HepG2 (cell line): ENCODE measurements around the gene THOC6. TPM values are rescaled to one million over a fixed set of nuclear protein-coding genes. Genes with fewer than 3 reads are reported as not detected.

ENCODE experiments used
- ATAC-seq: fragments of 200-7000 bp; cut with Tn5 transposase; 3 replicates; pipeline ENCODE4 v1.9.1; 2020; ENCODE audit warnings: mild to moderate bottlenecking, moderate library complexity
- BruUV-seq: library from RNA; stranded (reverse); fragments of 400-500 nt; replicated peaks from 2 replicates; lab custom pipeline; 2021; lab: Mats Ljungman, UMichigan
- CTCF ChIA-PET: fragments of 300-600 bp; formaldehyde crosslinking; extraction: SDS; loops from one replicate; lab custom pipeline; 2021; ENCODE audit warnings: low total read pairs, inconsistent platforms, low intra/inter-chr PET ratio; lab: Yijun Ruan, JAX
- POLR2A ChIA-PET: fragments of 350-600 bp; sonication (Branson Sonifier 250); formaldehyde crosslinking; loops from one replicate; lab custom pipeline; 2020; ENCODE audit warnings: antibody characterized with exemption, inconsistent platforms; lab: Yijun Ruan, JAX
- DNase-seq: peaks from one replicate; pipeline ENCODE4 v3.0.0-alpha.2; 2015; ENCODE audit warnings: low spot score
- FAIRE-seq: peaks from 3 replicates; lab custom pipeline; 2011; peaks lifted over from hg19 to GRCh38; lab: Jason Lieb, UNC
- H2AFZ ChIP-seq: one replicate; pipeline ENCODE4 v1.6.1; 2011; ENCODE audit warnings: low read length, inconsistent platforms
- H3K27ac ChIP-seq: fragments of 300-600 bp; 3 replicates; pipeline ENCODE4 v1.8.0; 2011; ENCODE audit warnings: mixed run types, mild to moderate bottlenecking, mixed read lengths, low read length, inconsistent platforms; ENCODE audit not compliant: insufficient read depth; ENCODE audit errors: extremely low read length
- H3K27me3 ChIP-seq, 2 experiments: fragments of 200-600 bp in 1 of 2; 2 replicates in 1 of 2; 3 replicates in 1 of 2; pipeline versions ENCODE4 v1.6.0 to v1.8.0; 2011; ENCODE audit warnings: low read length in 2 of 2, mild to moderate bottlenecking in 2 of 2, moderate library complexity in 2 of 2, inconsistent platforms in 1 of 2; ENCODE audit not compliant: insufficient read depth in 2 of 2, control insufficient read depth in 1 of 2
- H3K36me3 ChIP-seq, 2 experiments: fragments of 200-600 bp in 1 of 2; replicated peaks in 1 of 2; 2 replicates in 1 of 2; 3 replicates in 1 of 2; pipeline versions ENCODE4 v1.5.1 to v1.8.0; 2011; ENCODE audit warnings: low read length in 2 of 2, inconsistent platforms in 1 of 2; ENCODE audit not compliant: insufficient read depth in 2 of 2, control insufficient read depth in 1 of 2
- H3K4me1 ChIP-seq: 2 replicates; pipeline ENCODE4 v1.5.1; 2012; ENCODE audit warnings: low read length, inconsistent platforms; ENCODE audit not compliant: insufficient read depth
- H3K4me2 ChIP-seq: 2 replicates; pipeline ENCODE4 v1.6.0; 2011; ENCODE audit warnings: low read depth, low read length, inconsistent platforms
- H3K4me3 ChIP-seq, 3 experiments: fragments of 200-600 bp in 1 of 3; sonication (generic), shearing (Covaris generic) in 1 of 3; replicated peaks in 1 of 3; 2 replicates each; pipeline ENCODE4 v1.5.1; 2011 to 2016; ENCODE audit warnings: low read length in 3 of 3, inconsistent platforms in 2 of 3, low read depth in 2 of 3, mild to moderate bottlenecking in 2 of 3, control low read depth in 1 of 3, mixed read lengths in 1 of 3; ENCODE audit not compliant: insufficient read depth in 1 of 3
- H3K79me2 ChIP-seq: one replicate; pipeline ENCODE4 v1.6.1; 2011; ENCODE audit warnings: low read length, inconsistent platforms; ENCODE audit not compliant: insufficient read depth
- H3K9ac ChIP-seq: 2 replicates; pipeline ENCODE4 v1.6.0; 2011; ENCODE audit warnings: mild to moderate bottlenecking, low read depth, low read length, inconsistent platforms; ENCODE audit not compliant: insufficient read depth
- H3K9me3 ChIP-seq: 2 replicates; pipeline ENCODE4 v1.5.1; 2012; ENCODE audit warnings: mild to moderate bottlenecking, low read length
- H4K20me1 ChIP-seq: 2 replicates; pipeline ENCODE4 v1.6.0; 2011; ENCODE audit warnings: inconsistent platforms, mild to moderate bottlenecking, low read length, moderate library complexity; ENCODE audit not compliant: insufficient read depth
- ERF ChIP-seq: IDR thresholded peaks from 2 replicates; pipeline ENCODE4 v1.6.1; 2018; ENCODE audit warnings: missing biosample characterization, missing genetic modification reagents
- FIP1L1 ChIP-seq: fragments of 200-400 bp; formaldehyde crosslinking; IDR thresholded peaks from 2 replicates; pipeline ENCODE4 v1.6.1; 2018; ENCODE audit warnings: low read depth, mild to moderate bottlenecking, low read length, moderate library complexity, borderline replicate concordance; ENCODE audit not compliant: insufficient read depth
- HOXA5 ChIP-seq: sonication (generic); formaldehyde crosslinking; IDR thresholded peaks from 2 replicates; pipeline ENCODE4 v1.4.0; 2020; ENCODE audit warnings: missing genetic modification reagents
- KLF13 ChIP-seq: sonication (generic); formaldehyde crosslinking; IDR thresholded peaks from 2 replicates; pipeline ENCODE4 v1.4.0; 2020; ENCODE audit warnings: mild to moderate bottlenecking, missing genetic modification reagents
- MLX ChIP-seq: IDR thresholded peaks from 2 replicates; pipeline ENCODE4 v1.6.1; 2016
- NPAS2 ChIP-seq: sonication (generic); formaldehyde crosslinking; IDR thresholded peaks from 2 replicates; pipeline ENCODE4 v1.8.0; 2022; ENCODE audit warnings: mild to moderate bottlenecking, missing genetic modification reagents, borderline replicate concordance
- ONECUT2 ChIP-seq: sonication (generic); formaldehyde crosslinking; IDR thresholded peaks from 2 replicates; pipeline ENCODE4 v1.4.0; 2020; ENCODE audit warnings: missing genetic modification reagents
- RERE ChIP-seq: IDR thresholded peaks from 2 replicates; pipeline ENCODE4 v1.6.1; 2016; ENCODE audit warnings: low read depth, missing genetic modification reagents, missing compliant biosample characterization
- SOX5 ChIP-seq: IDR thresholded peaks from 2 replicates; pipeline ENCODE4 v1.6.1; 2016; ENCODE audit warnings: borderline replicate concordance
- TOPORS ChIP-seq: sonication (generic); formaldehyde crosslinking; IDR thresholded peaks from 2 replicates; pipeline ENCODE4 v1.8.0; 2023; ENCODE audit warnings: mild to moderate bottlenecking, missing genetic modification reagents
- ZNF143 ChIP-seq: sonication (generic); formaldehyde crosslinking; IDR thresholded peaks from 2 replicates; pipeline ENCODE4 v1.4.0; 2020; ENCODE audit warnings: missing genetic modification reagents
- ZNF253 ChIP-seq: sonication (generic); formaldehyde crosslinking; IDR thresholded peaks from 2 replicates; pipeline ENCODE4 v1.8.0; 2022; ENCODE audit warnings: mild to moderate bottlenecking, missing genetic modification reagents, borderline replicate concordance
- ZNF256 ChIP-seq: sonication (generic); formaldehyde crosslinking; conservative IDR thresholded peaks from 2 replicates; pipeline ENCODE4 v1.4.0; 2020; ENCODE audit warnings: missing genetic modification reagents
- ZNF672 ChIP-seq: sonication (generic); formaldehyde crosslinking; IDR thresholded peaks from 2 replicates; pipeline ENCODE4 v1.8.1; 2022; ENCODE audit warnings: missing genetic modification reagents
- ZNF7 ChIP-seq: IDR thresholded peaks from 2 replicates; pipeline ENCODE4 v1.6.1; 2016; ENCODE audit warnings: missing biosample characterization, missing genetic modification reagents
- WGBS: methylation state at CpG from one replicate; pipeline ENCODE4 v1.1.6; 2017; ENCODE audit warnings: low lambda C conversion rate; 5-methylcytosine and 5-hydroxymethylcytosine counted together
- in situ Hi-C: cut with HindIII; loops from 2 replicates; pipeline ENCODE4 v1.10.0; 2017; ENCODE audit warnings: low pct_unique_long_range_greater_than_20kb; ENCODE audit not compliant: extremely low pct_ligation_motif_present
- intact Hi-C: fragments of 100-400 bp; cut with micrococcal nuclease; formaldehyde crosslinking; loops from one replicate; pipeline ENCODE4 v1.10.0; 2022; ENCODE audit not compliant: unreplicated experiment
- polyA plus RNA-seq, 8 experiments: library from polyadenylated mRNA; depleted of rRNA in 3 of 8; stranded (reverse) in 7 of 8; unstranded in 1 of 8; fragments of >200 nt; fragmentation: Illumina TruSeq in 4 of 8; extraction: Trizol in 4 of 8; gene quantifications; 2 replicates each; pipeline versions ENCODE4 v1.2.1 to v1.2.3, GENCODE V29; 2011 to 2016; ENCODE audit warnings: low read depth in 4 of 8, missing spikeins in 1 of 8, mixed read lengths in 1 of 8; ENCODE audit not compliant: insufficient read depth in 1 of 8
- total RNA-seq, 5 experiments: library from RNA; depleted of rRNA; stranded (reverse); fragments of >200 nt; fragmentation: Illumina TruSeq; extraction: Trizol; gene quantifications; 2 replicates each; pipeline ENCODE4 v1.2.3, GENCODE V29; 2016; ENCODE audit warnings: low read depth in 1 of 5
- TF ChIP-seq, protein P1 (sequence below): sonication (generic); formaldehyde crosslinking; IDR thresholded peaks from 2 replicates; pipeline ENCODE4 v1.4.0; 2020; ENCODE audit warnings: mild to moderate bottlenecking, missing genetic modification reagents
- TF ChIP-seq, protein P2 (sequence below): sonication (generic); formaldehyde crosslinking; IDR thresholded peaks from 2 replicates; pipeline ENCODE4 v1.5.1; 2020; ENCODE audit warnings: mild to moderate bottlenecking, missing genetic modification reagents, moderate library complexity

The THOC6 gene
- total and polyA plus RNA-seq, 2 of the 13 experiments (the other 11 are each of a cell fraction or from before 2014, with no cell fraction given) = 32.1 to 37.0 TPM

- TF ChIP-seq ZNF672 (CRISPR knock-in tag) (no peak), SOX5 (CRISPR knock-in tag) (no peak), TOPORS (CRISPR knock-in tag) (no peak), MLX (CRISPR knock-in tag) (no peak), ZNF253 (no peak), ZNF256 (CRISPR knock-in tag) (no peak), NPAS2 (CRISPR knock-in tag) (no peak), RERE (CRISPR knock-in tag) (no peak), ERF (CRISPR knock-in tag) (no peak), KLF13 (CRISPR knock-in tag) (no peak), FIP1L1 (no peak), ONECUT2 (no peak), ZNF7 (no peak), ZNF143 (CRISPR knock-in tag) (no peak), HOXA5 (no peak)
- TF ChIP-seq, protein P1, sequence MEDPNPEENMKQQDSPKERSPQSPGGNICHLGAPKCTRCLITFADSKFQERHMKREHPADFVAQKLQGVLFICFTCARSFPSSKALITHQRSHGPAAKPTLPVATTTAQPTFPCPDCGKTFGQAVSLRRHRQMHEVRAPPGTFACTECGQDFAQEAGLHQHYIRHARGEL (CRISPR knock-in tag) = no peak
- TF ChIP-seq, protein P2, sequence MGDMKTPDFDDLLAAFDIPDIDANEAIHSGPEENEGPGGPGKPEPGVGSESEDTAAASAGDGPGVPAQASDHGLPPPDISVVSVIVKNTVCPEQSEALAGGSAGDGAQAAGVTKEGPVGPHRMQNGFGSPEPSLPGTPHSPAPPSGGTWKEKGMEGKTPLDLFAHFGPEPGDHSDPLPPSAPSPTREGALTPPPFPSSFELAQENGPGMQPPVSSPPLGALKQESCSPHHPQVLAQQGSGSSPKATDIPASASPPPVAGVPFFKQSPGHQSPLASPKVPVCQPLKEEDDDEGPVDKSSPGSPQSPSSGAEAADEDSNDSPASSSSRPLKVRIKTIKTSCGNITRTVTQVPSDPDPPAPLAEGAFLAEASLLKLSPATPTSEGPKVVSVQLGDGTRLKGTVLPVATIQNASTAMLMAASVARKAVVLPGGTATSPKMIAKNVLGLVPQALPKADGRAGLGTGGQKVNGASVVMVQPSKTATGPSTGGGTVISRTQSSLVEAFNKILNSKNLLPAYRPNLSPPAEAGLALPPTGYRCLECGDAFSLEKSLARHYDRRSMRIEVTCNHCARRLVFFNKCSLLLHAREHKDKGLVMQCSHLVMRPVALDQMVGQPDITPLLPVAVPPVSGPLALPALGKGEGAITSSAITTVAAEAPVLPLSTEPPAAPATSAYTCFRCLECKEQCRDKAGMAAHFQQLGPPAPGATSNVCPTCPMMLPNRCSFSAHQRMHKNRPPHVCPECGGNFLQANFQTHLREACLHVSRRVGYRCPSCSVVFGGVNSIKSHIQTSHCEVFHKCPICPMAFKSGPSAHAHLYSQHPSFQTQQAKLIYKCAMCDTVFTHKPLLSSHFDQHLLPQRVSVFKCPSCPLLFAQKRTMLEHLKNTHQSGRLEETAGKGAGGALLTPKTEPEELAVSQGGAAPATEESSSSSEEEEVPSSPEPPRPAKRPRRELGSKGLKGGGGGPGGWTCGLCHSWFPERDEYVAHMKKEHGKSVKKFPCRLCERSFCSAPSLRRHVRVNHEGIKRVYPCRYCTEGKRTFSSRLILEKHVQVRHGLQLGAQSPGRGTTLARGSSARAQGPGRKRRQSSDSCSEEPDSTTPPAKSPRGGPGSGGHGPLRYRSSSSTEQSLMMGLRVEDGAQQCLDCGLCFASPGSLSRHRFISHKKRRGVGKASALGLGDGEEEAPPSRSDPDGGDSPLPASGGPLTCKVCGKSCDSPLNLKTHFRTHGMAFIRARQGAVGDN = no peak
- CTCF ChIA-PET = no interaction called here
- intact Hi-C loops (no loop called here), in situ Hi-C loops (no loop called here)
- Histone ChIP-seq H3K4me1 (peaks cover 25% of the 10 kb centered on the region), H3K9ac (no peak overlapping the region), H3K9me3 (no peaks in the 10 kb centered on the region), H3K79me2 (no peaks in the 10 kb centered on the region), H3K27me3 (peaks cover 19 to 60% of the 10 kb centered on the region in 2 experiments), H3K4me2 (no peak overlapping the region), H3K27ac (no peak overlapping the region), H3K4me3 (no peak overlapping the region), H4K20me1 (no peaks in the 10 kb centered on the region), H2AFZ (no peak overlapping the region), H3K36me3 (no peaks in the 10 kb centered on the region)
- no peak for FAIRE-seq
- ATAC-seq = no peak
- no peak for DNase-seq
- 46% methylated on average over 4 of the region's 9 CpGs for WGBS
- BruUV-seq = no TSS peak
- POLR2A ChIA-PET = no interaction called here
Measured at GRCh38 chr16:2987286-2987685, 36.5 kb upstream of the THOC6 start.
